Fibroblast of mammary gland (primary cell): ENCODE measurements around the gene FARS2.

Experiments used
- DNase-seq: peaks from one replicate; pipeline ENCODE4 v3.0.0-alpha.2; 2010; ENCODE audit warnings: low read depth
- H3K4me3 ChIP-seq: 2 replicates; pipeline ENCODE4 v1.5.1; 2011; ENCODE audit warnings: low read depth, mild to moderate bottlenecking, low read length, moderate library complexity; ENCODE audit not compliant: control insufficient read depth
- TF ChIP-seq, protein P1 (sequence below): conservative IDR thresholded peaks from 2 replicates; pipeline ENCODE4 v1.5.1; 2011; ENCODE audit warnings: low read depth, low read length, inconsistent platforms; ENCODE audit not compliant: control insufficient read depth, insufficient read depth

FARS2 gene

DNA sequence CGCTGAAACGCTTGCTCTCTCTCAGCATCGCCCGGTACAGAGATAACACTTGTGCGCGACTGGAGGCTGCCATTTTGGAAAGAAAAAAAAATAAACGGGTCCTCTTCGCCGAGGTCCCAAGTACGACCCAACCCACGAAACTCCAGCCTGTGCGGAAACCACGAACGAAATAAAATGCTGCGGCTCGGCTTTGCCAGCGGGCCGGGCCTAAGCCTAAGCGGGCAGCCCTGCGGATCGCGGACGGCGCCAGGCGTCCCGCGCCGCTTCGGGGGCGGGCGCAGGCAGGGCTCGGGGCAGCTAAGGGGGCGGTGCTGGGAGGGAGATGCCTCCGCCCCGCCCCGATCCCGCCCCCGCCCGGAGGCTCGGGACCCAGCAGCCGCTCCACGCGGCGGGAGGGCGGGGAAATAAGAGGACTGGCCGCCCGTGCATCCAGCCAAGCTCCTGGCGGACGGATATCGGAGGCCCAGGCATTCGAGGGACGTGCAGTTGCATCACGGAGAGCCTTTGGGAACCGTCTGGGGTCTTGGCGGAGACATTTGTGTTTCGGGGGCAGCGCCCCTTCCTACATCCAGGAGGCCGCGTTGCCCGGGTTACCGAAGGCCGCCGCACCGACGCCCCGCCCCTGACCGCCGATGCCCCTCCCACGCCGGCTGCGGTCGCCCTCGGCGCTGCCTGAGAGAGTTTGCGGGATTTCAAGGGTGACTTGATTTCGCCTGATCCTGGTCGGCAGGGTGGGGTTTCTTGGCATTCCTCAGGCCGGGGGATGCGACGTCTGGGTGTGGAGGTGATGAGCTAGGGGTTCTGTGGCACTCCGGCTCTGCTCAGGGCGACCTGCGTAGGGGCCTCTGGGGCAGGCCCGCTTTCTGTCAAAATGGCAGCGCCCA is at the start of gene FARS2, which contains the start of gene LYRM4:
FARS2 (plus strand) TSS at position 853 of the 884 bp plus-strand sequence.
LYRM4 (minus strand) TSS at position 290 of the 884 bp plus-strand sequence; CDS start at position 73, 217 bp downstream.
- H3K4me3 ChIP-seq = peak within 1 kb of the TSS; percentile 97
- peak; percentile 74 for DNase-seq
- TF ChIP-seq, protein P1, sequence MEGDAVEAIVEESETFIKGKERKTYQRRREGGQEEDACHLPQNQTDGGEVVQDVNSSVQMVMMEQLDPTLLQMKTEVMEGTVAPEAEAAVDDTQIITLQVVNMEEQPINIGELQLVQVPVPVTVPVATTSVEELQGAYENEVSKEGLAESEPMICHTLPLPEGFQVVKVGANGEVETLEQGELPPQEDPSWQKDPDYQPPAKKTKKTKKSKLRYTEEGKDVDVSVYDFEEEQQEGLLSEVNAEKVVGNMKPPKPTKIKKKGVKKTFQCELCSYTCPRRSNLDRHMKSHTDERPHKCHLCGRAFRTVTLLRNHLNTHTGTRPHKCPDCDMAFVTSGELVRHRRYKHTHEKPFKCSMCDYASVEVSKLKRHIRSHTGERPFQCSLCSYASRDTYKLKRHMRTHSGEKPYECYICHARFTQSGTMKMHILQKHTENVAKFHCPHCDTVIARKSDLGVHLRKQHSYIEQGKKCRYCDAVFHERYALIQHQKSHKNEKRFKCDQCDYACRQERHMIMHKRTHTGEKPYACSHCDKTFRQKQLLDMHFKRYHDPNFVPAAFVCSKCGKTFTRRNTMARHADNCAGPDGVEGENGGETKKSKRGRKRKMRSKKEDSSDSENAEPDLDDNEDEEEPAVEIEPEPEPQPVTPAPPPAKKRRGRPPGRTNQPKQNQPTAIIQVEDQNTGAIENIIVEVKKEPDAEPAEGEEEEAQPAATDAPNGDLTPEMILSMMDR = peak; percentile 8

DNA sequence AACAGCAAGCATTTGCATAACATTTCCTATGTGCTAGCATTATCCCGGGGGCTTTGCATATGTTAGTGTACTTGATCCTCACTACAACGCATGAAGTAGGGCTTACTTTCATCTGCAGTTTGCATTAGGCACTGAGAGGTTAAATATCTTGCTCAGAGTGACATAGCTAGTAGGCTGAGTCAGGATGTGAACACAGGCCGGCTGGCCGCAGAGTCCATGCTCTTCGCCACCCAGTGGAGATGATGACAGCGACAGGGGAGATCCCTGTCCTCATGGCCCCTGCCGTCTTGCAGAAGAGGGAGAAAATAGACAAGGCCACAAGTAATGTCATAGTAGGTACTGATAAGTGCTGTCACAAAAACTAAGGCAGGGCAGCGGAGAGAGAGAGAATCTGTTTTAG is 47.5 kb upstream of the FARS2 start:
- no peak overlapping the region for H3K4me3 ChIP-seq
- TF ChIP-seq, protein P1 = peak; percentile 13
- peak; percentile 45 for DNase-seq

- DNase-seq = peak; percentile 37
- TF ChIP-seq, protein P1 = peak; percentile 69
- no peak overlapping the region for H3K4me3 ChIP-seq
Observed at GRCh38 chr6:5214570-5215052, 46.7 kb upstream of the FARS2 start.

DNA sequence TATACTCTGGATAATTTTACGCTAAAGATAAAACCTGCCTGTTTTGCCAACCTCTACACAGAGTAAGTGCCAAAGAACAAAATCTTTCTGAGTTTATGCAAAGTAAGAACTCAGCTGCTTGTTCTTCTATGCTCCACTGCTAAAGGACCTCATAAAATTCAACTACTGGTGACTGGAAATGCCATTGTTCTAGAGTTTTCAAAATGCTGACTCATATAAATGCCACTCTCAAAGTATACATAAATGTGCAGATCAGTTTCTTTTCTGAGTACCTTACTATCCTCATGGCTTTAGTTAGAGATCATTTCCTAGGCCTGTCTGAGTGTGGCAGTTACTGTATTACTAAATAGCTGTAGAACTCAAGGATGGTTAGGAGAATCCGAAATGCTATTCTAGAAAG is 46.2 kb upstream of the FARS2 start:
- no peak for DNase-seq
- TF ChIP-seq, protein P1 = no peak
- H3K4me3 ChIP-seq = no peak overlapping the region

DNA sequence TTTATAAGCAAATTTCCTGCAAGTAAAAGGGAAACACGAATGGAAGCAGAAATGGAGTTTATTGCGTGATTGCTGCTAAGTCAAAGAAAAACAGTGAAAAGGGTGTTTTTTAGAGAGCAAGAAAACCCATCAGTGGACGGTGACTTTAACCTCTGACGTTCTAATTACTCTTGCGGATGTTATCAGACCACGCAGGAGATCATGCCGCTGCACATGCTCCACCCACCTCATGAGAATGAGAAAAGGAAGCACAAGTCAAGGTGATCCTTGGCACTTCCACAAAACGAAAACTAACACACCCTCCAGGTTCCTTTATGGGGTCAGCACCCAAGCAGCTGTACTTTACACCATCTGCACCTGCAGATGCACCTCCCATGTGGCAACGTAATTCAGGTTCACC is 45.5 kb upstream of the FARS2 start:
- H3K4me3 ChIP-seq = no peak overlapping the region
- TF ChIP-seq, protein P1 = no peak
- DNase-seq = no peak

- no peak overlapping the region for H3K4me3 ChIP-seq
- DNase-seq = no peak
- TF ChIP-seq, protein P1 = no peak
Observed at GRCh38 chr6:5217356-5217755, 44.0 kb upstream of the FARS2 start.
